OCI-LY1 (cell line): ENCODE results near the gene PTPRJ.
"Not testable (repeated sequence)": the region's sequence is repeated elsewhere in the genome, so short reads cannot be mapped to it uniquely, and the experiment has no call there.

ENCODE experiments used
- H2AFZ ChIP-seq: fragments of 200-600 bp; sonication (generic), shearing (Covaris generic); 2 replicates; pipeline ENCODE4 v1.6.0; 2014; ENCODE audit warnings: antibody characterized with exemption, mild to moderate bottlenecking, low read length
- H3F3A ChIP-seq: fragments of 200-600 bp; sonication (generic), shearing (Covaris generic); 2 replicates; pipeline ENCODE4 v1.6.0; 2014; ENCODE audit warnings: mild to moderate bottlenecking, antibody characterized with exemption, low read length, moderate library complexity; ENCODE audit not compliant: insufficient read depth
- H3K27ac ChIP-seq: fragments of 200-600 bp; sonication (generic); 2 replicates; pipeline ENCODE4 v1.5.1; 2014; ENCODE audit warnings: low read length, mixed run types, mild to moderate bottlenecking, low read depth; ENCODE audit not compliant: poor library complexity, severe bottlenecking
- H3K27me3 ChIP-seq: fragments of 200-600 bp; sonication (generic); 2 replicates; pipeline ENCODE4 v1.6.0; 2014; ENCODE audit warnings: antibody characterized with exemption, mild to moderate bottlenecking, low read length, moderate library complexity; ENCODE audit not compliant: insufficient read depth
- H3K36me3 ChIP-seq: fragments of 200-600 bp; sonication (generic); 2 replicates; pipeline ENCODE4 v1.6.1; 2014; ENCODE audit warnings: mild to moderate bottlenecking, antibody characterized with exemption, low read length, moderate library complexity, mixed read lengths; ENCODE audit not compliant: insufficient read depth
- H3K4me1 ChIP-seq: fragments of 200-600 bp; sonication (generic); 2 replicates; pipeline ENCODE4 v1.5.1; 2014; ENCODE audit warnings: mild to moderate bottlenecking, low read length, moderate library complexity; ENCODE audit not compliant: insufficient read depth, severe bottlenecking
- H3K4me2 ChIP-seq: fragments of 200-600 bp; sonication (generic), shearing (Covaris generic); 2 replicates; pipeline ENCODE4 v1.6.1; 2014; ENCODE audit warnings: low read length
- H3K4me3 ChIP-seq: fragments of 200-600 bp; sonication (generic); 2 replicates; pipeline ENCODE4 v1.5.1; 2014; ENCODE audit warnings: low read length, low read depth, mild to moderate bottlenecking, mixed read lengths; ENCODE audit not compliant: poor library complexity, severe bottlenecking
- H3K79me2 ChIP-seq: fragments of 200-600 bp; shearing (Covaris generic); 2 replicates; pipeline ENCODE4 v1.6.1; 2016; ENCODE audit warnings: mixed run types, low read length, mixed read lengths; ENCODE audit not compliant: insufficient read depth
- H3K9ac ChIP-seq: fragments of 200-600 bp; sonication (generic), shearing (Covaris generic); 2 replicates; pipeline ENCODE4 v1.6.1; 2014; ENCODE audit warnings: mild to moderate bottlenecking, low read length, mixed read lengths
- H3K9me2 ChIP-seq: fragments of 200-600 bp; sonication (generic), shearing (Covaris generic); 2 replicates; pipeline ENCODE4 v1.6.1; 2014; ENCODE audit warnings: low read depth, mild to moderate bottlenecking, low read length, mixed read lengths
- H3K9me3 ChIP-seq: fragments of 200-600 bp; shearing (Covaris generic); 2 replicates; pipeline ENCODE4 v1.6.1; 2014; ENCODE audit warnings: low read length, mixed read lengths
- H4K20me1 ChIP-seq: fragments of 200-600 bp; sonication (generic), shearing (Covaris generic); 2 replicates; pipeline ENCODE4 v1.6.0; 2016; ENCODE audit warnings: mild to moderate bottlenecking, low read length; ENCODE audit not compliant: insufficient read depth
- EZH2 ChIP-seq: fragments of 200-600 bp; sonication (generic), shearing (Covaris generic); IDR thresholded peaks from 2 replicates; pipeline ENCODE4 v1.8.0; 2017; ENCODE audit warnings: borderline replicate concordance, mixed run types, mild to moderate bottlenecking, antibody characterized with exemption, low read length, moderate library complexity, mixed read lengths
- TF ChIP-seq, protein P1 (sequence below): fragments of 200-600 bp; sonication (generic), shearing (Covaris generic); IDR thresholded peaks from 2 replicates; pipeline ENCODE4 v1.5.1; 2017; ENCODE audit warnings: mild to moderate bottlenecking, antibody characterized with exemption, low read length, moderate library complexity, mixed read lengths

Gene PTPRJ

DNA sequence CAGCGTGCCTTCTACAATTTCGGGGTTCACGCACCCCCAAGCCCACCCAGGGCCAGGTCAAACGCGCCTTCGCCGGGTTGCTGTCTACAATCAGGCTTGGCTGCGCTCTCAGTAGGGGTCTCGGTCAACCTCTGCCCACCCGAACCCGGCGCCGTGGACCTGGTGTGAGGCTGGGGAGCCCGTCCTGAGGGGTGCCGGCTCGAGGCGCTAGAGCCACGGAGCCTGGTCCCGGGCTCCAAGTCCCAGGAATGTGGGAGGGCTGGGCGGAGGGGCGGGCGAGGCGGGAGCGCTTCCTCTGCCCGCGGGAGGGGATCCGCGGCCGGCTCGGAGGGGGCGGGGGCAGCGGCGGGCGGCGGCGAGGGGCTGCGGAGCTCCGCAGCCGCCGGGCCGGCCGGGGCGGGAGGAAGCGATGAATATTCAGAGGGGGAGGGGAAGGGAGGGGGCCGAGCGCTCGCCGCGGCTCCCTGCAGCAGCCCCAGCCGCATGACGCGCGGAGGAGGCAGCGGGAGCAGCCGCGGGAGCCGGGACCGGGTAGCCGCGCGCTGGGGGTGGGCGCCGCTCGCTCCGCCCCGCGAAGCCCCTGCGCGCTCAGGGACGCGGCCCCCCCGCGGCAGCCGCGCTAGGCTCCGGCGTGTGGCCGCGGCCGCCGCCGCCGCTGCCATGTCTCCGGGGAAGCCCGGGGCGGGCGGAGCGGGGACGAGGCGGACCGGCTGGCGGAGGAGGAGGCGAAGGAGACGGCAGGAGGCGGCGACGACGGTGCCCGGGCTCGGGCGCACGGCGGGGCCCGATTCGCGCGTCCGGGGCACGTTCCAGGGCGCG is at the start of gene PTPRJ:
Gene PTPRJ, plus strand, starts transcription at position 472 of the 819 bp plus-strand sequence. CDS start 354 bp downstream, outside the sequence.
- H3K4me2 ChIP-seq, result peak within 1 kb of the TSS; percentile 86
- H3K4me1 ChIP-seq, result peaks cover 45% of the 10 kb centered on the region
- no peaks in the 10 kb centered on the region for H3K9me2 ChIP-seq
- TF ChIP-seq, protein P1, sequence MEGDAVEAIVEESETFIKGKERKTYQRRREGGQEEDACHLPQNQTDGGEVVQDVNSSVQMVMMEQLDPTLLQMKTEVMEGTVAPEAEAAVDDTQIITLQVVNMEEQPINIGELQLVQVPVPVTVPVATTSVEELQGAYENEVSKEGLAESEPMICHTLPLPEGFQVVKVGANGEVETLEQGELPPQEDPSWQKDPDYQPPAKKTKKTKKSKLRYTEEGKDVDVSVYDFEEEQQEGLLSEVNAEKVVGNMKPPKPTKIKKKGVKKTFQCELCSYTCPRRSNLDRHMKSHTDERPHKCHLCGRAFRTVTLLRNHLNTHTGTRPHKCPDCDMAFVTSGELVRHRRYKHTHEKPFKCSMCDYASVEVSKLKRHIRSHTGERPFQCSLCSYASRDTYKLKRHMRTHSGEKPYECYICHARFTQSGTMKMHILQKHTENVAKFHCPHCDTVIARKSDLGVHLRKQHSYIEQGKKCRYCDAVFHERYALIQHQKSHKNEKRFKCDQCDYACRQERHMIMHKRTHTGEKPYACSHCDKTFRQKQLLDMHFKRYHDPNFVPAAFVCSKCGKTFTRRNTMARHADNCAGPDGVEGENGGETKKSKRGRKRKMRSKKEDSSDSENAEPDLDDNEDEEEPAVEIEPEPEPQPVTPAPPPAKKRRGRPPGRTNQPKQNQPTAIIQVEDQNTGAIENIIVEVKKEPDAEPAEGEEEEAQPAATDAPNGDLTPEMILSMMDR, result no peak
- TF ChIP-seq EZH2, result no peak
- H3K9me3 ChIP-seq, result no peaks in the 10 kb centered on the region
- H3K27me3 ChIP-seq, result no peaks in the 10 kb centered on the region
- H4K20me1 ChIP-seq, result no peaks in the 10 kb centered on the region
- H3K4me3 ChIP-seq, result peak within 1 kb of the TSS; percentile 83
- peaks cover 32% of the 10 kb centered on the region for H3K36me3 ChIP-seq
- H3K27ac ChIP-seq, result peak within 1 kb of the TSS; percentile 87
- H2AFZ ChIP-seq, result no peak within 1 kb of the TSS
- H3K9ac ChIP-seq, result peak within 1 kb of the TSS; percentile 92
- peaks cover 44% of the 10 kb centered on the region for H3K79me2 ChIP-seq
- no peaks in the 10 kb centered on the region for H3F3A ChIP-seq

- Histone ChIP-seq H2AFZ (no peak overlapping the region), H3K4me3 (no peak overlapping the region), H3K9ac (peak overlapping the region; percentile 15; the same call in 1 of the 2 replicates), H3K27me3 (no peaks in the 10 kb centered on the region), H3K79me2 (no peaks in the 10 kb centered on the region), H3K4me1 (peaks cover 63% of the 10 kb centered on the region), H3K36me3 (no peaks in the 10 kb centered on the region), H3F3A (no peaks in the 10 kb centered on the region), H3K4me2 (no peak overlapping the region), H3K9me2 (no peaks in the 10 kb centered on the region), H3K27ac (peak overlapping the region; percentile 71), H3K9me3 (no peaks in the 10 kb centered on the region), H4K20me1 (no peaks in the 10 kb centered on the region)
- no peak for TF ChIP-seq EZH2
- TF ChIP-seq, protein P1, result no peak
These were observed 47.8 kb upstream of the PTPRJ start for GRCh38 chr11:47932544-47932943.

- not testable (repeated sequence) for H3F3A ChIP-seq, H3K4me3 ChIP-seq, H3K27me3 ChIP-seq, H3K79me2 ChIP-seq, H3K9me2 ChIP-seq, H3K9me3 ChIP-seq, H4K20me1 ChIP-seq, H3K36me3 ChIP-seq
- Histone ChIP-seq H2AFZ (0 out of 2 replicates have a peak overlapping the region, but pooled peaks have one; percentile 10), H3K4me1 (peaks cover 64% of the 10 kb centered on the region), H3K27ac (peak overlapping the region; percentile 82), H3K4me2 (peak overlapping the region; percentile 14; the same call in 1 of the 2 replicates), H3K9ac (peak overlapping the region; percentile 50)
These were observed 46.6 kb upstream of the PTPRJ start for GRCh38 chr11:47933797-47934196.
